ENCODE measurements around the gene WDR45B.

DNA sequence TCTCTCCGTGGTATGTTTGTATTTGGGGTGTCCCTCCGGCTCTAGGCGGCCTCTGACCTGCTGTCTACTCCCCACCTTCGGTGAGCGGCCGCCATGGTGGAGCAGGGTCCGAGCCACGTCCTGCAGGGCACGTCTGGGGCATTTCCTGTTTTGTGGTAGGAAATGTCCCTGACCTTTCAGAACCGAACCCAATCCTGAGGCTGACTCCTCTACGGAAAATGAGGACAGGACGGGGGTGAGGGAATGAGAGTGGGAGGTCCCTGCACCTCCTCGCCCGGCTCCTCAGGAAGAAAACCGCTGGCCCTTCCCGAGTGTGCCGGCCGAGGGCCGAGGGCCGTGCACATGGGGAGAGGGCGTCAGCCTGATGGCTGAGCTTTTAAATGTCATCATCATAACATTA lies 45.8 kb downstream of the WDR45B start:
- TF ChIP-seq GATA3 (IDR thresholded peaks at IDR 0.05; ENCODE audit: low read depth, low read length) (no peak), GATA2 (IDR thresholded peaks at IDR 0.05; ENCODE audit: low read depth, low read length) (no peak)
